ENCODE data around the gene DNLZ.
"Not testable (repeated sequence)": the region's sequence is repeated elsewhere in the genome, so short reads cannot be mapped to it uniquely, and the experiment has no call there.

Gene DNLZ

DNA sequence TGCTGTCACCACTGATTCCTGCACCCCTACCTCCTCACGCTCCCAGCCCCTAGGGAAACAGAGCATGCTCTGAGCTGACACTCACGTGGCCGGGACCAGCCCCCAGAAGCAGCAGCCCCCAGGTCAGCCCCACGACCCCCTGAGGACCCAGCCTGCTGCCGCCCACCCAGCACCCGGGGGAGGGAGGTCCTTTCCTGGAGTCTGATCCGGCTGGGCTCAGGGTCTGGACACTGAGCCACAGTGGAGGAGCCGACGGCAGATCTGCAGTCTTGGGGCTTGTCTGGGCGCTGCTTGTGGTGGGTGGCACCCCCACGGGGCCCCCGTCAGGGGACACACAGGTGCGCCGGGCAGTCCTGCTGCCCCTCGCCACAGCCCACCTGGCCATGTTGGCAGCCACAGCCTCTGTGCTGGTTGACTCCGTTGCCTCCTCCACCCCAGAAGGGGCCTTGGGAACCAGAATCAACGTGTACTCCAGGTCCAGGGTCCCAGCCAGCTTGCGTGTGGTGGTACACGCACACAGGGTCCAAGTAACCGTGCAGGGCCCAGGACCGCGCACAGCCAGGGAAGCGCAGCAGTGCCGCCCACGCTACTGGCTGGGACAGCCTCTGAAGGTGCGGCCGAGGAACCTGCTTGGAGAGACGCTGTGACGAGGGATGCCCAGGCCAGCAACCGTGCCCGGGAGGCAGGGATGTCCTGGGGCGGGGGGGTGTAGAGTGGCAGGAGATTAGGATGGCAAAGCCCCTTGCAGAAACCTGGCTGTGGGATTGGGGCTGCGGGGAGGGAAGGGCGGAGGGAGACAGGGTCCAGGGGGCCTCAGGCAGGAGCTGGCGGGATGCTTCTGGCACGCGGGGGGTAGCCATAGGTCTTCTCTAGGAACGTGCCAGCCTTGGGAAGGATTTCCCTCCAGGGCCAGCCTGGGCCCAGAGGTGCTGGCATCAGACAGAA lies 3.5 kb downstream of the DNLZ start:
- DNase-seq (ENCODE audit: low spot score): no peak

- DNase-seq (ENCODE audit: low spot score): no peak
Measured at GRCh38 chr9:136358888-136359287, 4.7 kb downstream of the DNLZ start.

- DNase-seq (ENCODE audit: low spot score): no peak
Measured at GRCh38 chr9:136358016-136358415, 5.5 kb downstream of the DNLZ start.

DNA sequence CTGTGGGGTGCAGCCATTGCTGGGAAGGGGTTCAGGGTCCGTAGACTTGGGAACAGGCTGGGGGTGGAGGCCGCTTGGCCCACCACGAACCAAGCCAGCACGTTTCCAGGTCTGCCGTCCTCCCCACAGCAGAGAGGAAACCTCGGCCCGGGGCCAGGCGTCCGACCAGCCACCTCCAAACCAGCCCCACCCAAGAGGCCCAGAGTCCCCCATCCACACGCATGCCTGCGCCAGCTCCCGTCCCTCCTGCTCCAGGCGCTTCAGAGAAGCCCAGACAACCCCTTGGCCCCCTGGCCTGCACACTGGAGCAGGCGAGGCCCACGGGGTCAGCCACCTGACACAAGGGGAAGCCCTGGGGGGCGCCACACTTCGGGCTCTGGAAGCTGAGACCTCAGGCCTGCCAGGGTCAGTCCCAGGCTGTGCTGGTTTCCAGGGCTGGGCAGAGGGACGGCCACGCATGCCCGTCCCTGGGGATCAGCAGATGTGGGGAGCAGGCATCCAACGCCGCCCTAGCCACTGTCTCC lies 6.3 kb downstream of the DNLZ start:
- DNase-seq (ENCODE audit: low spot score): no peak

GRCh38 chr9:136355616-136356557 lies 7.7 kb downstream of the DNLZ start:
- DNase-seq (ENCODE audit: low spot score): no peak

DNA sequence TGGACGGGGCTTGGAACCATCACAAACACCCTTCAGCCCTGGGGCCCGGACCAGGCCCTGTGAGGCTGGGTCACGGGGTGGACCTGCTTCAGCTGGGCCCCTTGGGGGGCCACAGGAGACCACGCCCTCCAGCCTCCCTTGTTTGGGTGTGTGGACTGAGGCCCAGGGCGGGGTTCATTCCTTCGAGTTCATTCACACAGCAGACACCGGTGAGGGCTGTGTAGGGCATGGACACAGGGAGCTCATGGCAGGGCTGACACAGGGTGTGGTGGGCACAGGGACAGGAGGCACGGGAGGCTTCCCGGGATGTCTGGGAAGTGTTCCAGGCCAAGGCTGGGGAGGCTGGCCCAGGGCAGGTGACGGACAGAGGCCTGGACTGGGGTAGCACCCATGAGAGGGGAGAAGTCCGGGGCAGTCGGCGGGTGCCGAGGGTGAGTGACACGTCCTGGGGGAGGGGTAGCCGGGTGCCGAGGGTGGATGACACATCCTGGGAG lies 8.9 kb downstream of the DNLZ start:
- DNase-seq (ENCODE audit: low spot score): peak; percentile 65

DNA sequence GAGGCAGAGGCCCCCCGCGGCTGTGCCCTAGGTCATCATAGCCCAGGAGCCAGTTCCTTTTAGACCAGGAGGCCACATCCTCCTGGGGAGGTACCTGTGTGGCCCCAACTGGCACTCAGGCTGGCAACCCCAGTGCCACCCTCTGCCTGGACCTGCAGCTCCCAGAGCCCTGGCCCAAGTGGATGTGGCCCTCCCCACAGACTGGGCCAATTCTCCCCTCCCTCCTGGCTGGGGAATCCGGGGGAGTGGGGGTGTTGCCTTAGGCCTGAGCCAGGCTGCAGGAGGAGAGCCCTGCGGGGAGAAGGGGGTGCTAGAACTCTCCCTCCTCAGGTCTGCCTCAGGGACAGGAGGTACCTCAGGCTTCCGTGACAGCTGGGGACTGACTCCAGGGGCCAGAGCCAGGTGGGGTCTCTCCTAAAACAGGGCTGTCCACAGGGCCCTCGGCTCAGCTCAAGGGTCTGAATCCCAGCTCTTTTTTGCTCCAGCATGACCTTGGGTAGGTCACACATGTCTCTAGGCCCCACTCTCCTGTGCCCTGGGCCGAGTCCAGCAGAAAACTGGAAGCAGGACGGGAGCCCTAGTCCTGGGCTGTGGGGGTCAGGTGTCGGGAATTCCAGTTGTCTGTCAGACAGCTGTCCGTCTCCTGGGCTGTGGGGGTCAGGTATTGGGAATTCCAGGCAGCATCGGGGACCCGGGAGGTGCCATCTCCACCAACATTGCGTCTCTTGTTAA lies 9.6 kb downstream of the DNLZ start:
- no peak for DNase-seq (ENCODE audit: low spot score)

- DNase-seq (ENCODE audit: low spot score): no peak
Measured at GRCh38 chr9:136353088-136353487, 10.5 kb downstream of the DNLZ start.

GRCh38 chr9:136352682-136353081 lies 10.9 kb downstream of the DNLZ start:
- DNase-seq (ENCODE audit: low spot score): no peak

GRCh38 chr9:136351868-136352267 lies 11.7 kb downstream of the DNLZ start:
- DNase-seq (ENCODE audit: low spot score): not testable (repeated sequence)

- no peak for DNase-seq (ENCODE audit: low spot score)
Measured at GRCh38 chr9:136351252-136351800, 12.2 kb downstream of the DNLZ start.

DNA sequence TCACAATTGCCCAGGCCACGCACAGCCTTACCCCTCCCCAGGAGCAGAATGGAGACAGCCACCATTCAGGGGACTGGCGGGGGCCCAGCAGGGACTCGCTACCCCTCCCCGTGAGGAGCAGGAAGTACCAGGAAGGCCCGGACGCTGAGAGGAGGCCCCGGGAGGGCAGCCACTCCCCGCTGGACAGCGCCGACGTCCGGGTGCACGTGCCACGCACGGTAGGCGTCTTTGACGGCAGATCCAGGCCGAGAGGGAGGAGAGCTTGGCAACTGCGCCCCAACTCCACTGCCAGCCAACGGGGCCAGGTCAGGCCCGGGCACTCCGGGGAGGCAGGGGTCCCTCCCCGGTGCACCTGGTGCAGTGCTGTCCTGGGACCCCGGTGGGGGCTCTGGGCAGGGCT lies 14.0 kb downstream of the DNLZ start:
- no peak for DNase-seq (ENCODE audit: low spot score)

- no peak for DNase-seq (ENCODE audit: low spot score)
Measured at GRCh38 chr9:136348691-136349090, 14.9 kb downstream of the DNLZ start.

DNA sequence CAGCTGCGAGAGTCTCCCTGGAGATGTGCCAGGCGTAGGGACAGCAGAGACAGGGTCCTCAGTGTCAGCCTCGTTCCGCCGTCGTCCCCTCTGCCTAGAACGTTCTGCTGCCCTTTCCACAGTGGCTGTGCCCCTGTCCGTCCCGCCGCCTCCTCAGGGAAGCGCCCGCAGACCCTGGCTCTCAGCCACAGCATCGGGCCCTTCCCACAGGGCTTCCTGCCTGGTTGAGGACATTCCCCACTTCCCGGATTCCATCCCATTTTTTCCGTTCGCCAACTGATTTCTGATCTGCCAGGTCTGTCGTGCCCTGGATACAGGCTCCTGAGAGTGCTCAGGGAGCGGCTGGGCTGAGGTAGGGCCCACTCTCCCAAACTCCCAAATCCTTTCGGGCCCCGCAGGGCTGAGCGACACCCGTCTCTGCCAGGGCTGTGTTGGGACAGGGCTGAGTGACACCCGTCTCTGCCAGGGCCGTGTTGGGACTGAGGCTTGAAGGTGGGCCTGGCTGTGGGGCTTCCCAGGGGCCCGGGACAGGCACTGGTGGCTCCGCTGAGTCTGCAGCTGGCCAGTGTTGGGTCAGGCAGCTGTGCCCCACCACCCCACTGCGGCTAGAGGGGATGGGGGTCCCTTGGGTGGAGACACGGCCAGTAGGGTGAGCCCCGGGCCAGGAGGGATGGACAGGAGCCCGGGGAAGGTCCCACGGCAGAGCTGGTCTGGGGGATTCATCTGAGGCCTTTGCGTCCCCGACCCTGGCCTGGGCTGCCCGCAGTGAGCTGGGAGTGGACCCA lies 15.9 kb downstream of the DNLZ start:
- DNase-seq (ENCODE audit: low spot score): no peak

GRCh38 chr9:136346927-136347465 lies 16.5 kb downstream of the DNLZ start:
- DNase-seq (ENCODE audit: low spot score): no peak

DNA sequence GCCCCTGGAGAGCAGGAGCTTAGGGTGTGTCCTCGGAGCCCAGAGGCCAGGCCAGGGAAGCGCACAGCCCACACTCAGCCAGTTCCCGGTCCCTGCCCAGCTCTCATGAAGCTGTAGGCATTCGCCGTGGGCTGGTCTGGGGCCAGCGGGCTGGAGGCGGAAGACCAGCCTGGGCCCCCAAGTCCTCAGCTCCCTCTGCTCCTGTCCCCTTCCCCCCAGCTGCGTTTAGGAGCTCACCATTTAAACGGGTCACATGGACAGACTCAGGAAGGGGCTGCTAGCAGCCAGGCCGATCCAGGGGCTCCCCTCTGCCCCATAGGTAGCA lies 17.4 kb downstream of the DNLZ start:
- DNase-seq (ENCODE audit: low spot score): no peak

DNA sequence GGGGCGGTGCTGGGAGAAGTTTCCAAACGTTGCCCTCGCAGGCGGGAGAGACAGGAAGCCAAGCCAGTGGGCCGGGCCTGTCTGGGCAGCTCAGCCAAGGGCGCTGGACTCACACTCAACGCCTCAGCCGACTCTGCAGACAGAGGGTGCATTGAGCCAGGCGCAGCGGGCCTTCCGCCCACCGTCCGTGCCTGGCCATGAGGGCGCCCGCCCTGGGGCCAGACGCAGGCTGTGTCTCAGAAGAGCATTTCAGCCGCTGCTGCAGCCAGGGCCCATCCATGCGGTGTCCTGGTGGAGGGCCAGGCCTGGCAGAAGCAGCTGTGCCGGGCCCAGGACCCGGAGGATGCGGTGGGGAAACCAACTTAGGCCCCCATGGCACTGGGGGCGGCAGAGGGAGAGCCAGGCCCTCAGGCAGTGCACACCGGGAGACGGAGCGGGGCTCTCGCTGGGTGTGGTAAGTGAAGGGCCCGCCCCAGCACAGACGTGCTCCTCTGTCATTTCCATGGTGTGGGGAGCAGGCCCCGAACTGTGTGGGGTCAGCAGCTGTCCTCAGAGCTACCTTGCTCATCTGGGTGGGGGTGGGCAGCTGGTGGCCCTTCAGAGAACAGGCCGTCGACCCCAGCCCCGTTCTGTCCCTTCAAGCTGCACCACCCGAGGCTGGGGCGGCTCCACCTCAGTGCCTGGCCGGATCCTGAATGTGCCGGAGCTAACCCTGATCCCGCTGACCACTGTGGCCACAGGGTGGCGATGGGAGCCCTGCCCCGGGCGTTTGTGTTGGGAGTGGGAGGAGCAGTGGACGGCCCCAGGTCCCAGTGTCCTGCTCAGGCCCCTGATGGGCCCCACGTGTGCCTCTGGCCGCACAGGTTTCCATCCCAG lies 18.0 kb downstream of the DNLZ start:
- peak; percentile 78 for DNase-seq (ENCODE audit: low spot score)

DNA sequence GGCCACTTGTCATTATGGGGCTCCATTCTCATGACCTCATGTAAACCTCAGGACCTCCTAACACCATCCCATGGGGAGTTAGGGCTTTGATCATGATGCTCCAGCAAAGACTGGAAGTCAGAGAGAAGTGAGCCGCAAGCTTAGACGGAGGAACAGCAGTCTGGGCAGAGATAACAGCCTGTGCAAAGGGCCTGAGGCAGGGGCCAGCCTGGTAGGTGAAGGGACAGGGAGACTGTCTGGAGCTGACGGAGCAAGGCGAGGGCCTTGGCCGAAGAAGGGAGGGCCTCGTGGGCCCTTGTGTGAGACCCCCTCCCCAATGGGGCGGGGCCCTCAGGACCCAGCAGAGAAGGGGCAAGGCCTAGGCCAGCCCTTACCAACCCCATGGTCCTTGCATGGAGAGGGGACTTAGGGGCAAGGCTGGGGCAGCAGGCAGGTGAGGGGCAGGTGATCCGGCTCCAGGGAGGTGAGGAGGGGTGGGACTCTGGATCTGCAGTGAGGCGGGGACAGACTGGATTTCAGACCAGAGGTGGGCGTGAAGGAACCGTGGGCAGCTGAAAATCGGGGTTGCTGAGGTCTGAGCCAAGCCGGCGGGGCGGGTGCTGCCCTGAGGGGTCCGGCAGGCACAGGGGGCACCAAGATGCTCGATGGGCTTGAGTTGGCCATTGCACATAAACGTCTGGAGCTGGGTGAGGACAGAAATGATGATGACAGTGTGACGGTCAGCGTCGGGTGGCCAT lies 18.8 kb downstream of the DNLZ start:
- no peak for DNase-seq (ENCODE audit: low spot score)

- no peak for DNase-seq (ENCODE audit: low spot score)
Measured at GRCh38 chr9:136343884-136344269, 19.7 kb downstream of the DNLZ start.

Data from hepatic stellate cell (primary cell).